Activated naive CD4-positive, alpha-beta T cell treated with Interleukin-2 at 50 U/mL for 16 hours (primary cell): ENCODE measurements around the gene DACT1.

Source experiments
- DNase-seq: peaks from one replicate; pipeline ENCODE4 v3.0.0-alpha.2; 2020

DACT1 gene

DNA sequence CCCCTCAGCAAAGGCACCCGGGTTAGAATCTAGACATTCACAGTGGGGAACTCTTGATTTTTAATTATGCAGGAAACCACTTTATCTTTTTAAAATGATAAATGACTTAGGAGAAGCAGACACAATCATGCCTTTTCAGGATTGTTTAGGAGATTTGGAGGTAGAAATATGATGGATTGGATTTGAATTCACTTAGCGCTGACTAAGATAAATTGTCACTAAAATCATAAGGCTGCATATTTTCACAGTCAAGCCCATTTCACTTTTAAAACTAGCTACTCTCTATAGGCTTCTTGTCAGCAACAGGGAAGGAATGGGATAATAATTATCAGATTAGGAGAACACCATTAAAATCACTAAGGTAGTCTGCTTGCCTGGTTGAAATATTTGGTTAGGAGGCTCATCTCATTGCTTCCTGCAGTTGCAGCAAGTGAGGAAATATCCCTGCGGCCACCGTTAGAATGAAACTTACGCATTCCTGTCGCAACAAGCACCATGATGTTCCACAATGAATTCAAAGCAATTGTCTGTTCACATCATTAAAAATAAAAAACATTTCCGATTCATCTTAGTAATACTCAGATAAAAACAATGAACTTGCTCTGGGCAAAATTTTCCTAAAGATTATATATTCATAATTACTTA lies 31.9 kb downstream of the DACT1 start:
- no peak for DNase-seq

DNA sequence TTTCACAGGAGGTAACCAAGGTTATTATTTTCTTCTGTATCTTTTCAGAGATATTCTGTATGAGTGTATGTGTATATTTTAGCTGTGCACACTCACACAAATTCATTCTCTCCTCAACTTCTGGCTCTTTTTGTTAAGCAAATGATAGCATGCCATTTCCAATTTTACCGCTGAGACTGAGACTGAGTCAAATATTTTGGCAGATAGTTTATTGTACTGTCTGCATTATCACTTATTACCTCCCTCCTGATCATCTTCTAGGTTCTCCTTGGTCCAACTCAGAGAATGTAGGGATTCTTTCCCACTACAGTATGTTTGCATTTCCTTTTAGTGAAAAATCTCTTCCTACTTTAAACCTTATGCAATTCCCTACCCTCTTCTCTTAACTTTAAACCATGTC lies 33.3 kb downstream of the DACT1 start:
- DNase-seq = no peak

DNA sequence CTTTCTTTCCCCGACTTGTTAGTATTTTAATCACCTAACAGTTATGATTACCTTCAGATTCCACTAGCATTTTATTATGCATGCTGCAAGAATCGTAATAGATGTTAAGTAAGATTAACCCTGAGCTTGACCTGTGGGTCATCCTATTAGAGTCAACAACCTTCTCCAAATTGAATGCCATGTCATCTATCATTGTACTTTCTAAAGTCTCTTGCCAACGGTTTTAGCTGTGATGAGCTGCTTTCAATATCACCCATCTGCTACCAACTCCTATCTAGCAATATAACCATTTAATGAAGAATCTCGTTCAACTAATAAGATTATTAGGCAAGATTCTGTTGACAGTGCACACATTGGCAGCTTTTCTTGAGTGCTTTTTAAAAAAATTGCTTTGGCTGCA lies 33.7 kb downstream of the DACT1 start:
- DNase-seq = no peak

DNA sequence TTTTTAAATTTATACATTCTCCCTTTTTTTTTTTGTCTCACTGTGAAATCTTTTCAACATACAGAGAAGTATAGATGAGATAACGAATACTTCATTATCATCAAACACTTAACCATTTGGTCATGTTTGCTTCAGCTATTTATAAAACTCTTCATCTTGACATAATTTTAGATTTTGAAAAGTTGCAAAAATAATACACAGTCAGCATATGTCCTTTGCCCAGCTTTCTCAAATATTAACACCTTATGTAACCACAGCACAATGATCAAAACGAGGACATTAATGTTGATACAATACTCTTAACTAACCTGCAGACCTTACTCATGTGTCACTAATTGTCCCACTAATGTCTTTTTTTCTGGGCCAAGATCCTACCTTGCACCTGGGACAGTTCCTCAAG lies 36.0 kb downstream of the DACT1 start:
- DNase-seq = no peak

- no peak for DNase-seq
Measured at GRCh38 chr14:58677001-58677400, 39.2 kb downstream of the DACT1 start.

DNA sequence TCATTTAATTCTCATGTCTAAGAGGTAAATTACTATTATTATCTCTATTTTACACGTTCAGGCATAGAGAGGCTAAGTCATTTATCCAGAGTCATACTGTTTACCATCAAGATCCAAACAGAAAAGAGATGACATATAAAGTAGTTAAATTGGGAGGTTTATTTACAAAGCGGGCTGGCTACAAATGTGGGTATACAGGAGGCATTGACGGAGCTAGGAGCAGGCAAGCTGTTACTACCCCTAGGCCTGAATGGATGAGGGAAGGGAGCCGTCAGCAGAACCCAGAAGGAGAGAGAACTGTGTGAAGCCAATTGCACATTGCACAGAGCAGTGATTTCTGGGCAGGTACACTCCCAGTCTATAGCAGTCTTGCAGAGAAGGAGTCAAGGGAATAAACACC lies 39.8 kb downstream of the DACT1 start:
- DNase-seq = no peak

- DNase-seq = no peak
Measured at GRCh38 chr14:58677996-58678395, 40.2 kb downstream of the DACT1 start.

GRCh38 chr14:58680698-58681097 lies 42.9 kb downstream of the DACT1 start:
- no peak for DNase-seq

DNA sequence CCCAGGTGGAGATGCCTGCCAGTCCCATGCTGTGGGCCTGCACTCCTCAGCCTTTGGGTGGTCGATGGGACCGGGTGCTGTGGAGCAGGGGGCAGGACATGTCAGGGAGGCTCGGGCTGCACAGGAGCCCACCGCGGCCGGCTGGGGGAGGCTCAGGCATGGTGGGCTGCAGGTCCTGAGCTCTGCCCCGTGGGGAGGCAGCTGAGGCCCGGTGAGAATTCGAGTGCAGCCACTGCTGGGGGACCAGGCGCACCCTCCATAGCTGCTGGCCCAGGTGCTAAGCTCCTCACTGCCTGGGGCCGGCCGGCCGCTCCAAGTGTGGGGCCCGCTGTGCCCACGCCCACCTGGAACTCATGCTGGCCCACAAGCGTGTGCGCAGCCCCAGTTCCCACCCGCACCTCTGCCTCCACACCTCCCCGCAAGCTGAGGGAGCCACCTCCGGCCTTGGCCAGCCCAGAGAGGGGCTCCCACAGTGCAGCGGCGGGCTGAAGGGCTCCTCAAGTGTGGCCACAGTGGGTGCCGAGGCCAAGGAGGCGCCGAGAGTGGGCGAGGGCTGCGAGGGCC lies 49.6 kb downstream of the DACT1 start:
- no peak for DNase-seq

- no peak for DNase-seq
Measured at GRCh38 chr14:58690801-58691516, 53.2 kb downstream of the DACT1 start.

GRCh38 chr14:58693048-58693447 lies 55.3 kb downstream of the DACT1 start:
- no peak for DNase-seq

GRCh38 chr14:58695514-58695913 lies 57.8 kb downstream of the DACT1 start:
- DNase-seq = no peak

DNA sequence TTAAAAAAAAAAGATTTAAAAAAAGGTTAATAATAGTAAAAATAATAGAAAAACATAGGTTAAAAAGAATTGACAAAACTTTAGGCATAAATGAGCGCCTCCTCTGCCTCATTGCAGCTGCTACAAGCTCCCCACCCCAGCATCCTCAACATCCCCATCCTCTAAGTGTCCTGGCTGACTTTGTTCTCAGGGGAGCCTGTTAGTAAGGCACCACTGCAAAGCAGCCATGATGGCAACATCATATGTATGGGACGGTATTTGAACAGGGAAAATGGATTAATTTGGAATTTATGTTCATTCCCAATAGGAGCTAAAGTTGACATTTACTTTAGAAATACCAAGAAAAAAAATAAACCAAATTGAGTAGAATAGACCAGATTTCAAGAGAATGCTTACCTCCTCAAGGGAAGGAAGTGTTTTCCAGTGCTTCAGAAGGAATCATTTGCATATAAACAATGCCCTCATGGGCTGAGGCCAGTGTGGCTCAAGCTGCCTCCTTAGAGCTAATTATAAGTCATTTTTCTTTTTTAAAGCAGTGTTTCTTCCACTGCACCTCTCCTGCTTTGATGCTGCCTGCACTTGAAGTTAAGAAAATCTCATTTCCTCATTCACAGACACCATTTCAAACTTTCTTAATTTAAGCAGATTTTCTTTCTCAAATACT lies 59.6 kb downstream of the DACT1 start:
- no peak for DNase-seq
